IgD-negative memory B cell (primary cell): ENCODE data around the gene MICU1. TPM values are rescaled to one million over a fixed set of nuclear protein-coding genes. Genes with fewer than 3 reads are reported as not detected.
"Not testable (repeated sequence)": the region's sequence is repeated elsewhere in the genome, so short reads cannot be mapped to it uniquely, and the experiment has no call there.

ENCODE experiments used
- H3K27ac Mint-ChIP-seq, 3 donors: one replicate each; pipeline ENCODE4 v1.8.0; 2020 to 2022; ENCODE audit warnings: mild to moderate bottlenecking in 3 of 3, mixed read lengths in 3 of 3, moderate library complexity in 1 of 3
- H3K27me3 Mint-ChIP-seq: one replicate; pipeline ENCODE4 v1.8.0; 2021; ENCODE audit warnings: mixed read lengths
- H3K36me3 Mint-ChIP-seq: one replicate; pipeline ENCODE4 v1.8.0; 2020; ENCODE audit warnings: mild to moderate bottlenecking, mixed read lengths
- H3K4me1 Mint-ChIP-seq, 3 donors: one replicate each; pipeline ENCODE4 v1.8.0; 2020 to 2022; ENCODE audit warnings: mixed read lengths in 3 of 3, mild to moderate bottlenecking in 1 of 3
- H3K4me3 Mint-ChIP-seq, 4 donors: one replicate each; pipeline ENCODE4 v1.8.0; 2020 to 2022; ENCODE audit warnings: mild to moderate bottlenecking in 4 of 4, mixed read lengths in 4 of 4, moderate library complexity in 3 of 4
- H3K9me3 Mint-ChIP-seq, 3 donors: one replicate each; pipeline ENCODE4 v1.8.0; 2020 to 2021; ENCODE audit warnings: mixed read lengths in 3 of 3, mild to moderate bottlenecking in 1 of 3
- polyA plus RNA-seq: library from polyadenylated mRNA; unstranded; fragments of 300-500 nt; fragmentation: Illumina TruSeq; gene quantifications from one replicate; pipeline ENCODE4 v1.2.3, GENCODE V29; 2021

Gene MICU1
- polyA plus RNA-seq, 1 donor from 2014 or later: 24.4 TPM

- Mint-ChIP-seq H3K9me3 (peaks cover 0 to 3% (median 0%) of the 10 kb centered on the region in 3 donors), H3K4me3 (no peak overlapping the region), H3K36me3 (peaks cover 11% of the 10 kb centered on the region), H3K4me1 (no peaks in the 10 kb centered on the region), H3K27me3 (no peaks in the 10 kb centered on the region), H3K27ac (no peak overlapping the region)
Measured at GRCh38 chr10:72445851-72446250, 180.0 kb downstream of the MICU1 start.

GRCh38 chr10:72442969-72443368, 182.9 kb downstream of the MICU1 start:
- H3K27ac Mint-ChIP-seq, H3K4me1 Mint-ChIP-seq, H3K4me3 Mint-ChIP-seq, H3K9me3 Mint-ChIP-seq, H3K36me3 Mint-ChIP-seq, H3K27me3 Mint-ChIP-seq: not testable (repeated sequence)

GRCh38 chr10:72435570-72435969, 190.3 kb downstream of the MICU1 start:
- Mint-ChIP-seq H3K4me3 (no peak overlapping the region), H3K27me3 (no peaks in the 10 kb centered on the region), H3K4me1 (no peaks in the 10 kb centered on the region), H3K9me3 (peaks cover 0 to 2% (median 0%) of the 10 kb centered on the region in 3 donors), H3K36me3 (peaks cover 11% of the 10 kb centered on the region), H3K27ac (no peak overlapping the region)

GRCh38 chr10:72430936-72431335, 194.9 kb downstream of the MICU1 start:
- H3K27me3 Mint-ChIP-seq, H3K9me3 Mint-ChIP-seq, H3K27ac Mint-ChIP-seq, H3K4me1 Mint-ChIP-seq, H3K4me3 Mint-ChIP-seq: not testable (repeated sequence)
- H3K36me3 Mint-ChIP-seq: peaks cover 12% of the 10 kb centered on the region

GRCh38 chr10:72429931-72430330, 195.9 kb downstream of the MICU1 start:
- H3K36me3 Mint-ChIP-seq: peaks cover 12% of the 10 kb centered on the region
- H3K9me3 Mint-ChIP-seq: no peaks in the 10 kb centered on the region
- no peaks in the 10 kb centered on the region for H3K4me1 Mint-ChIP-seq
- H3K27me3 Mint-ChIP-seq: no peaks in the 10 kb centered on the region
- H3K4me3 Mint-ChIP-seq: no peak overlapping the region
- no peak overlapping the region for H3K27ac Mint-ChIP-seq

- Mint-ChIP-seq H3K4me1 (no peaks in the 10 kb centered on the region), H3K4me3 (no peak overlapping the region), H3K27ac (no peak overlapping the region), H3K36me3 (peaks cover 14% of the 10 kb centered on the region), H3K27me3 (no peaks in the 10 kb centered on the region), H3K9me3 (peaks cover 0 to 5% (median 0%) of the 10 kb centered on the region in 3 donors)
Measured at GRCh38 chr10:72426986-72427385, 198.9 kb downstream of the MICU1 start.

- Mint-ChIP-seq H3K4me3 (no peak overlapping the region), H3K4me1 (no peaks in the 10 kb centered on the region), H3K9me3 (peaks cover 0 to 5% (median 2%) of the 10 kb centered on the region in 3 donors), H3K27ac (no peak overlapping the region), H3K27me3 (no peaks in the 10 kb centered on the region), H3K36me3 (peaks cover 27% of the 10 kb centered on the region)
Measured at GRCh38 chr10:72425133-72425532, 200.7 kb downstream of the MICU1 start.

GRCh38 chr10:72424561-72424960, 201.3 kb downstream of the MICU1 start:
- H3K36me3 Mint-ChIP-seq: peaks cover 32% of the 10 kb centered on the region
- H3K4me1 Mint-ChIP-seq: no peaks in the 10 kb centered on the region
- no peak overlapping the region for H3K4me3 Mint-ChIP-seq
- no peak overlapping the region for H3K27ac Mint-ChIP-seq
- no peaks in the 10 kb centered on the region for H3K27me3 Mint-ChIP-seq
- H3K9me3 Mint-ChIP-seq: peaks cover 0 to 5% (median 2%) of the 10 kb centered on the region in 3 donors

- peaks cover 0 to 5% (median 2%) of the 10 kb centered on the region in 3 donors for H3K9me3 Mint-ChIP-seq
- H3K36me3 Mint-ChIP-seq: peaks cover 30% of the 10 kb centered on the region
- H3K27ac Mint-ChIP-seq: no peak overlapping the region
- no peaks in the 10 kb centered on the region for H3K27me3 Mint-ChIP-seq
- H3K4me1 Mint-ChIP-seq: no peaks in the 10 kb centered on the region
- no peak overlapping the region for H3K4me3 Mint-ChIP-seq
Measured at GRCh38 chr10:72423426-72423825, 202.5 kb downstream of the MICU1 start.

- H3K27me3 Mint-ChIP-seq: no peaks in the 10 kb centered on the region
- no peak overlapping the region for H3K27ac Mint-ChIP-seq
- peaks cover 0 to 5% (median 2%) of the 10 kb centered on the region in 3 donors for H3K9me3 Mint-ChIP-seq
- no peak overlapping the region for H3K4me3 Mint-ChIP-seq
- H3K36me3 Mint-ChIP-seq: peaks cover 28% of the 10 kb centered on the region
- no peaks in the 10 kb centered on the region for H3K4me1 Mint-ChIP-seq
Measured at GRCh38 chr10:72421885-72422540, 203.9 kb downstream of the MICU1 start.

- Mint-ChIP-seq H3K4me1 (no peaks in the 10 kb centered on the region), H3K27ac (no peak overlapping the region), H3K36me3 (peaks cover 27% of the 10 kb centered on the region), H3K27me3 (no peaks in the 10 kb centered on the region), H3K9me3 (peaks cover 0 to 12% (median 4%) of the 10 kb centered on the region in 3 donors), H3K4me3 (no peak overlapping the region)
Measured at GRCh38 chr10:72419241-72419640, 206.6 kb downstream of the MICU1 start.

GRCh38 chr10:72418679-72419078, 207.2 kb downstream of the MICU1 start:
- Mint-ChIP-seq H3K9me3 (peaks cover 0 to 12% (median 4%) of the 10 kb centered on the region in 3 donors), H3K4me1 (no peaks in the 10 kb centered on the region), H3K27ac (no peak overlapping the region), H3K4me3 (no peak overlapping the region), H3K27me3 (no peaks in the 10 kb centered on the region), H3K36me3 (peaks cover 27% of the 10 kb centered on the region)

GRCh38 chr10:72417971-72418370, 207.9 kb downstream of the MICU1 start:
- peak overlapping the region in 1 of 3 donors; percentile 27 for H3K27ac Mint-ChIP-seq
- H3K36me3 Mint-ChIP-seq: peaks cover 26% of the 10 kb centered on the region
- H3K27me3 Mint-ChIP-seq: no peaks in the 10 kb centered on the region
- no peaks in the 10 kb centered on the region for H3K4me1 Mint-ChIP-seq
- H3K4me3 Mint-ChIP-seq: no peak overlapping the region
- peaks cover 0 to 12% (median 4%) of the 10 kb centered on the region in 3 donors for H3K9me3 Mint-ChIP-seq

GRCh38 chr10:72416661-72417060, 209.2 kb downstream of the MICU1 start:
- H3K4me3 Mint-ChIP-seq: no peak overlapping the region
- H3K36me3 Mint-ChIP-seq: peaks cover 20% of the 10 kb centered on the region
- peaks cover 0 to 7% (median 3%) of the 10 kb centered on the region in 3 donors for H3K9me3 Mint-ChIP-seq
- H3K4me1 Mint-ChIP-seq: no peaks in the 10 kb centered on the region
- no peak overlapping the region for H3K27ac Mint-ChIP-seq
- H3K27me3 Mint-ChIP-seq: no peaks in the 10 kb centered on the region

- Mint-ChIP-seq H3K27ac (no peak overlapping the region), H3K36me3 (peaks cover 5% of the 10 kb centered on the region), H3K4me3 (no peak overlapping the region), H3K4me1 (no peaks in the 10 kb centered on the region), H3K27me3 (no peaks in the 10 kb centered on the region), H3K9me3 (peaks cover 0 to 7% (median 2%) of the 10 kb centered on the region in 3 donors)
Measured at GRCh38 chr10:72414642-72415041, 211.2 kb downstream of the MICU1 start.

- H3K27ac Mint-ChIP-seq: no peak overlapping the region
- peaks cover 8 to 13% (median 11%) of the 10 kb centered on the region in 3 donors for H3K4me1 Mint-ChIP-seq
- H3K27me3 Mint-ChIP-seq: no peaks in the 10 kb centered on the region
- peaks cover 9% of the 10 kb centered on the region for H3K36me3 Mint-ChIP-seq
- no peak overlapping the region for H3K4me3 Mint-ChIP-seq
- no peaks in the 10 kb centered on the region for H3K9me3 Mint-ChIP-seq
Measured at GRCh38 chr10:72409167-72409566, 216.7 kb downstream of the MICU1 start.
